Activated B cell treated with CpG ODN at 0.5 μM for 24 hours (primary cell): Measurements from ENCODE around the gene REEP5. TPM values are rescaled to one million over a fixed set of nuclear protein-coding genes. Genes with fewer than 3 reads are reported as not detected.

Experiments
- ATAC-seq: fragments of 200-7000 bp; cut with Tn5 transposase; one replicate; pipeline ENCODE4 v1.10.0; 2021; ENCODE audit warnings: low read depth, mild to moderate bottlenecking, moderate library complexity
- CTCF ChIA-PET: fragments of 350-600 bp; sonication (Branson Sonifier 250); formaldehyde crosslinking; loops from one replicate; lab custom pipeline; 2021; ENCODE audit warnings: antibody characterized with exemption; lab: Charles Lee
- POLR2A ChIA-PET: fragments of 350-600 bp; sonication (Branson Sonifier 250); formaldehyde crosslinking; loops from one replicate; lab custom pipeline; 2021; ENCODE audit warnings: antibody characterized with exemption; lab: Charles Lee
- DNase-seq: peaks from one replicate; pipeline ENCODE4 v3.0.0; 2022
- H3K27ac Mint-ChIP-seq: one replicate; pipeline ENCODE4 v1.8.0; 2020; ENCODE audit warnings: mixed read lengths
- H3K27me3 Mint-ChIP-seq: one replicate; pipeline ENCODE4 v1.8.0; 2021; ENCODE audit warnings: mixed read lengths
- H3K36me3 Mint-ChIP-seq: one replicate; pipeline ENCODE4 v1.8.0; 2021; ENCODE audit warnings: low read depth, mixed read lengths
- H3K4me1 Mint-ChIP-seq: one replicate; pipeline ENCODE4 v1.8.0; 2021; ENCODE audit warnings: mixed read lengths
- H3K4me3 Mint-ChIP-seq: one replicate; pipeline ENCODE4 v1.8.0; 2020; ENCODE audit warnings: mild to moderate bottlenecking, mixed read lengths
- H3K9me3 Mint-ChIP-seq: one replicate; pipeline ENCODE4 v1.8.0; 2020; ENCODE audit warnings: mixed read lengths
- intact Hi-C: fragments of 100-400 bp; cut with micrococcal nuclease; formaldehyde crosslinking; loops from one replicate; pipeline ENCODE4 v1.15.1; 2024
- total RNA-seq: library from RNA; stranded (reverse); gene quantifications from 2 replicates; pipeline ENCODE4 v1.2.3, GENCODE V29; 2022
- TF ChIP-seq, protein P1 (sequence below): fragments of 200-600 bp; IDR thresholded peaks from one replicate; pipeline ENCODE4 v1.8.0; 2022; ENCODE audit warnings: antibody characterized with exemption, mild to moderate bottlenecking

The REEP5 gene
- total RNA-seq, 1 donor from 2014 or later, result 44.5 TPM

DNA sequence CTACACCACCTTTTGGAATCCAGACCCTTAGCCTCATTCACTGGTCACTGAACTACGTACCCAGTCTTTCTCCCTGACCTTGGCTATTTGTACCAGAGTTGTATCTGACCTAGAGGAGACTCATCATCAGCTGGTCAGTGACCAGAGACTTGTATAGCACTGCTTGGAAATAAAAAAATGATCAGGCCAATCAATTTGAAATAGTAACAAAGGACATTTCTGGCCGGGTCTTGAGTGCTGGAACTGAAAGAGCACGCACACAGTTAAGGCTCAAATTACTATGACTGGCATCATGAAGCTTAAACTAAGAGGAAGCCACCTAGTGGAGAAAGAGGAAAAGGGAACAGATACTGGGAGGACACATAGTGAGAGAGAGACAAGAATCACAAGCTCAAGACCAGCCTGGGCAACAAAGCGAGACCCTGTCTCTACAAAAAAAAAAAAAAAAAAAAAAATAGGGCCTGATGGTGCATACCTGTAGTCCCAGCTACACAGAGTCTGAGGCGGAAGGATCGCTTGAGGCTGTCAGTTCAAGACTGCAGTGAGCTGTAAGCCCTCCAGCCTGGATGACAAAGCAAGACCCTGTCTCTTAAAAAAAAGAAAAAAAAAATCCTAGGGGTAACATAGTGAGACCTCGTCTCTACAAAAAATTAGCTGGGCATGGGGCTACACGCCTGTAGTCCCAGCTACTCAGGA lies 73.8 kb downstream of the REEP5 start:
- H3K9me3 Mint-ChIP-seq, result no peaks in the 10 kb centered on the region
- peaks cover 8% of the 10 kb centered on the region for H3K4me1 Mint-ChIP-seq
- POLR2A ChIA-PET, result interaction anchor here (0.6 to 1.1 kb wide), 4 partner anchors 11 to 128 kb away, joined by 3 to 16 read pairs (median 6); partner anchors contain the start of genes DCP2, REEP5 and SRP19
- DNase-seq (no peak), ATAC-seq (peak; percentile 100)
- TF ChIP-seq, protein P1, sequence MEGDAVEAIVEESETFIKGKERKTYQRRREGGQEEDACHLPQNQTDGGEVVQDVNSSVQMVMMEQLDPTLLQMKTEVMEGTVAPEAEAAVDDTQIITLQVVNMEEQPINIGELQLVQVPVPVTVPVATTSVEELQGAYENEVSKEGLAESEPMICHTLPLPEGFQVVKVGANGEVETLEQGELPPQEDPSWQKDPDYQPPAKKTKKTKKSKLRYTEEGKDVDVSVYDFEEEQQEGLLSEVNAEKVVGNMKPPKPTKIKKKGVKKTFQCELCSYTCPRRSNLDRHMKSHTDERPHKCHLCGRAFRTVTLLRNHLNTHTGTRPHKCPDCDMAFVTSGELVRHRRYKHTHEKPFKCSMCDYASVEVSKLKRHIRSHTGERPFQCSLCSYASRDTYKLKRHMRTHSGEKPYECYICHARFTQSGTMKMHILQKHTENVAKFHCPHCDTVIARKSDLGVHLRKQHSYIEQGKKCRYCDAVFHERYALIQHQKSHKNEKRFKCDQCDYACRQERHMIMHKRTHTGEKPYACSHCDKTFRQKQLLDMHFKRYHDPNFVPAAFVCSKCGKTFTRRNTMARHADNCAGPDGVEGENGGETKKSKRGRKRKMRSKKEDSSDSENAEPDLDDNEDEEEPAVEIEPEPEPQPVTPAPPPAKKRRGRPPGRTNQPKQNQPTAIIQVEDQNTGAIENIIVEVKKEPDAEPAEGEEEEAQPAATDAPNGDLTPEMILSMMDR, result no peak
- H3K27me3 Mint-ChIP-seq, result no peaks in the 10 kb centered on the region
- peak overlapping the region; percentile 1 for H3K4me3 Mint-ChIP-seq
- peaks cover 2% of the 10 kb centered on the region for H3K36me3 Mint-ChIP-seq
- peak overlapping the region; percentile 64 for H3K27ac Mint-ChIP-seq
- intact Hi-C loops, result loop anchor here (1.0 to 5.0 kb wide), 3 partner anchors 13 to 297 kb away; partner anchors contain the start of genes REEP5 and SRP19
- CTCF ChIA-PET, result interaction anchor here (0.6 to 1.5 kb wide), 19 partner anchors 11 to 672 kb away, joined by 3 to 19 read pairs (median 4); partner anchors contain the start of genes DCP2 and SRP19

DNA sequence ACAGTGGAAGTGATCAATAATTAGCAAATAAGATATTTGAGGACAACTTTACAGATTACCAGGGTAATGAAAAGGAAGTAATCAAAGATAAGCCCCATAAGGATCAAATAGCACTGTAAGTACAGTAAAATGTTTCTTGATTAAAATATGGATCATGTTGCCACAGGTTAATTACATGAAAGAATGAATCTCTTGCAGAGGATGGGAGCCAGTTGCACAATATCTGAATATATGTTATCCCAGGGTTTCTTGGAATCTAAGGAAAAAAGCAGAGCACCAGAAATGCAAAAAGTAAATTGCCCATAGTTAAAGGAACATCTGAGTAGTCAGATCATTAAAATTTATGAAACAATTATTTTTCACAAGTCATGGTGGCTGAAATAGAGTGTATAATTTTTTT lies 74.7 kb downstream of the REEP5 start:
- POLR2A ChIA-PET, result no interaction called here
- no peaks in the 10 kb centered on the region for H3K27me3 Mint-ChIP-seq
- intact Hi-C loops, result loop anchor here (5.0 kb wide), 1 partner anchor 75 kb away; the partner anchor contains the start of gene REEP5
- ATAC-seq (no peak), DNase-seq (no peak)
- no peak overlapping the region for H3K4me3 Mint-ChIP-seq
- CTCF ChIA-PET, result no interaction called here
- peaks cover 8% of the 10 kb centered on the region for H3K4me1 Mint-ChIP-seq
- TF ChIP-seq, protein P1, result no peak
- no peaks in the 10 kb centered on the region for H3K9me3 Mint-ChIP-seq
- H3K36me3 Mint-ChIP-seq, result peaks cover 2% of the 10 kb centered on the region
- no peak overlapping the region for H3K27ac Mint-ChIP-seq

DNA sequence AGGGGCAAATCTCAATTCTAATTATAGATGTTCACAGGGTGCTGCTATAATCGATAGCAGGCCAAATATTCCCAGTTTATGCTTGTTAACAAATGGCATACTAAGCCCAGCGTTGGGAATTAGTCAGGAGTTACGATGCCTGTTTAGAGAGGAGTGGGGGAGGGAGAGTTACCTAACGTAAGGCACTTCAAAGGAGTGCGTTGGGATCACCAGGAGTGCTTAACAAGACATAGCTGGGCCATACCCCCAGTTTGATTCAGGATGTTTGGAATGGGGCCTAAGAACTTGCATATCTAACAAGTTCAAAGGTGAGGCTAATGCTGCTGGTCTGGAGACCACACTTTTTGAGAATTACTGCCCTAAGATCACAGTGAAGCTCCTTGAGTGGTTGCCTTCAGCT lies 75.5 kb downstream of the REEP5 start:
- no peaks in the 10 kb centered on the region for H3K27me3 Mint-ChIP-seq
- no peak overlapping the region for H3K4me3 Mint-ChIP-seq
- DNase-seq (no peak), ATAC-seq (no peak)
- peaks cover 2% of the 10 kb centered on the region for H3K36me3 Mint-ChIP-seq
- ChIA-PET CTCF (no interaction called here), POLR2A (no interaction called here)
- no peak overlapping the region for H3K27ac Mint-ChIP-seq
- no peaks in the 10 kb centered on the region for H3K9me3 Mint-ChIP-seq
- intact Hi-C loops, result loop anchor here (5.0 kb wide), 1 partner anchor 76 kb away; the partner anchor contains the start of gene REEP5
- TF ChIP-seq, protein P1, result no peak
- H3K4me1 Mint-ChIP-seq, result peaks cover 8% of the 10 kb centered on the region

DNA sequence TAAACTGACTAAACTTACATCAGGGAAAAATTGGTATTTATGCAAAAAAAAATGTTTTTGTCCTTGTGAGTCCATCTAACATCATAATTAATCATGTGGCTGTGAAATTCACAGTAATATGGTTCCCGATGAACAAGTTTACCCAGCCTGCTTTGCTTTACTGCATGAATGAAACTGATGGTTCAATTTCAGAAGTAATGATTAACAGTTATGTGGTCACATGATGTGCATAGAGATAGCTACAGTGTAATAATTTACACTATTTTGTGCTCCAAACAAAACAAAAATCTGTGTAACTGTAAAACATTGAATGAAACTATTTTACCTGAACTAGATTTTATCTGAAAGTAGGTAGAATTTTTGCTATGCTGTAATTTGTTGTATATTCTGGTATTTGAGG lies 77.5 kb downstream of the REEP5 start:
- ATAC-seq (no peak), DNase-seq (no peak)
- no peak overlapping the region for H3K27ac Mint-ChIP-seq
- H3K4me3 Mint-ChIP-seq, result no peak overlapping the region
- H3K4me1 Mint-ChIP-seq, result peaks cover 8% of the 10 kb centered on the region
- CTCF ChIA-PET, result no interaction called here
- TF ChIP-seq, protein P1, result no peak
- H3K27me3 Mint-ChIP-seq, result no peaks in the 10 kb centered on the region
- intact Hi-C loops, result no loop called here
- H3K36me3 Mint-ChIP-seq, result peaks cover 21% of the 10 kb centered on the region
- POLR2A ChIA-PET, result no interaction called here
- no peaks in the 10 kb centered on the region for H3K9me3 Mint-ChIP-seq

DNA sequence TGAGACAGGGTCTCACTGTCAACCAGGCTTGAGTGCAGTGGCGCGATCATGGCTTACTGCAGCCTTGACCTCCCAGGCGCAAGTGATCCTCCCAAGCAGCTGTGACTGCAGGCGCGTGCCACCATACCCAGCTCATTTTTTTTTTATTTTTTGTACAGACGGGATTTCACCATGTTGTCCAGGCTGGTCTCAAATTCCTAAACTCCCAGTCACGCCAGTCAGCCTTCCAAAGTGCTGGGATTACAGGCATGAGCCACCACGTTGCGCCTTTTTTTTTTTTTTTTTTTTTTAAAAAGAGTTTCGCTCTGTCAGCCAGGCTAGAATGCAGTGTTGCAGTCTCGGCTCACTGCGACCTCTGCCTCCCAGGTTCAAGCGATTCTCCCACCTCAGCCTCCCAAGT lies 88.1 kb downstream of the REEP5 start:
- CTCF ChIA-PET, result interaction anchor here (0.6 kb wide), 1 partner anchor 27 kb away, joined by 3 read pairs; the partner anchor contains the start of gene SRP19

More for the DNA sequence above, 88.1 kb downstream of the REEP5 start:
- Mint-ChIP-seq H3K4me3 (no peak overlapping the region), H3K27ac (no peak overlapping the region), H3K27me3 (no peaks in the 10 kb centered on the region), H3K4me1 (no peaks in the 10 kb centered on the region), H3K9me3 (no peaks in the 10 kb centered on the region), H3K36me3 (peaks cover 75% of the 10 kb centered on the region)
- no peak for ATAC-seq
- DNase-seq, result no peak
- intact Hi-C loops, result no loop called here
- TF ChIP-seq, protein P1, result no peak
- POLR2A ChIA-PET, result no interaction called here
